H9 (cell line): ENCODE data around the gene GALNT4. TPM values are rescaled to one million over a fixed set of nuclear protein-coding genes. Genes with fewer than 3 reads are reported as not detected.

Experiments
- DNase-seq: peaks from one replicate; pipeline ENCODE4 v3.0.0-alpha.2; 2017
- H2AFZ ChIP-seq: one replicate; pipeline ENCODE4 v1.6.1; 2013; ENCODE audit warnings: mild to moderate bottlenecking, low read length, control low read depth, moderate library complexity
- H2AK5ac ChIP-seq: 2 replicates; pipeline ENCODE4 v1.6.1; 2013; ENCODE audit warnings: low read length, control low read depth, mixed read lengths; ENCODE audit not compliant: insufficient read length
- H2BK120ac ChIP-seq: one replicate; pipeline ENCODE4 v1.6.1; 2013; ENCODE audit warnings: low read depth, mild to moderate bottlenecking, low read length, control low read depth, inconsistent platforms; ENCODE audit not compliant: poor library complexity, severe bottlenecking
- H2BK12ac ChIP-seq: 2 replicates; pipeline ENCODE4 v1.6.1; 2013; ENCODE audit warnings: low read length, control low read depth, mixed read lengths, low read depth; ENCODE audit not compliant: insufficient read length
- H2BK15ac ChIP-seq: 2 replicates; pipeline ENCODE4 v1.6.1; 2013; ENCODE audit warnings: low read depth, low read length, control low read depth
- H2BK20ac ChIP-seq: one replicate; pipeline ENCODE4 v1.6.1; 2013; ENCODE audit warnings: low read depth, mild to moderate bottlenecking, low read length, control low read depth, inconsistent platforms; ENCODE audit not compliant: poor library complexity, severe bottlenecking
- H2BK5ac ChIP-seq: 2 replicates; pipeline ENCODE4 v1.6.1; 2013; ENCODE audit warnings: low read length, control low read depth, mixed read lengths; ENCODE audit not compliant: insufficient read length
- H3K14ac ChIP-seq: 2 replicates; pipeline ENCODE4 v1.6.1; 2013; ENCODE audit warnings: low read length, control low read depth; ENCODE audit not compliant: insufficient read depth
- H3K18ac ChIP-seq: 2 replicates; pipeline ENCODE4 v1.6.1; 2013; ENCODE audit warnings: low read depth, mild to moderate bottlenecking, mixed read lengths, low read length, control low read depth; ENCODE audit not compliant: insufficient read length
- H3K23ac ChIP-seq: 2 replicates; pipeline ENCODE4 v1.6.1; 2013; ENCODE audit warnings: low read length, control low read depth, mixed read lengths, low read depth; ENCODE audit not compliant: insufficient read length
- H3K23me2 ChIP-seq: 2 replicates; pipeline ENCODE4 v1.6.1; 2013; ENCODE audit warnings: low read depth, mild to moderate bottlenecking, mixed read lengths, low read length, control low read depth; ENCODE audit not compliant: insufficient read length, poor library complexity, severe bottlenecking
- H3K27ac ChIP-seq: 2 replicates; pipeline ENCODE4 v1.5.1; 2013; ENCODE audit warnings: low read length, control low read depth, mixed read lengths, low read depth; ENCODE audit not compliant: insufficient read length
- H3K27me3 ChIP-seq: 2 replicates; pipeline ENCODE4 v1.6.1; 2013; ENCODE audit warnings: low read length, control low read depth, inconsistent platforms; ENCODE audit not compliant: insufficient read depth
- H3K4ac ChIP-seq: 2 replicates; pipeline ENCODE4 v1.6.1; 2013; ENCODE audit warnings: low read depth, mild to moderate bottlenecking, control low read depth, inconsistent platforms, low read length, moderate library complexity
- H3K4me1 ChIP-seq: 2 replicates; pipeline ENCODE4 v1.6.1; 2013; ENCODE audit warnings: low read length, control low read depth, inconsistent platforms; ENCODE audit not compliant: insufficient read depth
- H3K4me2 ChIP-seq: 2 replicates; pipeline ENCODE4 v1.6.1; 2013; ENCODE audit warnings: low read length, control low read depth, mixed read lengths; ENCODE audit not compliant: insufficient read length, insufficient read depth
- H3K56ac ChIP-seq: 2 replicates; pipeline ENCODE4 v1.6.1; 2013; ENCODE audit warnings: low read depth, mild to moderate bottlenecking, mixed read lengths, low read length, control low read depth; ENCODE audit not compliant: insufficient read length
- H3K79me1 ChIP-seq: 2 replicates; pipeline ENCODE4 v1.6.1; 2013; ENCODE audit warnings: low read depth, mild to moderate bottlenecking, moderate library complexity, low read length, control low read depth, inconsistent platforms; ENCODE audit not compliant: insufficient read depth, poor library complexity, severe bottlenecking
- H3K79me2 ChIP-seq: 2 replicates; pipeline ENCODE4 v1.6.1; 2013; ENCODE audit warnings: low read length, control low read depth, inconsistent platforms; ENCODE audit not compliant: insufficient read depth
- H3K9ac ChIP-seq: 2 replicates; pipeline ENCODE4 v1.6.1; 2013; ENCODE audit warnings: low read length, control low read depth, mixed read lengths; ENCODE audit not compliant: insufficient read length; ENCODE audit errors: extremely low read depth
- H3K9me3 ChIP-seq: one replicate; pipeline ENCODE4 v1.6.1; 2013; ENCODE audit warnings: low read depth, low read length, inconsistent platforms; ENCODE audit not compliant: control insufficient read depth
- H3T11ph ChIP-seq: one replicate; pipeline ENCODE4 v1.6.1; 2013; ENCODE audit warnings: mild to moderate bottlenecking, low read length, control low read depth, inconsistent platforms
- H4K20me1 ChIP-seq: one replicate; pipeline ENCODE4 v1.6.1; 2013; ENCODE audit not compliant: control insufficient read depth, insufficient read length, insufficient read depth
- H4K5ac ChIP-seq: 2 replicates; pipeline ENCODE4 v1.6.1; 2013; ENCODE audit warnings: low read depth, mild to moderate bottlenecking, mixed read lengths, low read length, control low read depth; ENCODE audit not compliant: insufficient read length
- H4K8ac ChIP-seq: replicated peaks from 2 replicates; pipeline ENCODE4 v1.6.1; 2013; ENCODE audit warnings: low read length, control low read depth, mixed read lengths, low read depth; ENCODE audit not compliant: insufficient read length
- H4K91ac ChIP-seq: 2 replicates; pipeline ENCODE4 v1.6.1; 2013; ENCODE audit warnings: low read depth, mild to moderate bottlenecking, moderate library complexity, mixed read lengths, low read length, control low read depth; ENCODE audit not compliant: insufficient read length
- H3K27ac Mint-ChIP-seq, 3 experiments: 2 replicates in 2 of 3; 3 replicates in 1 of 3; pipeline ENCODE4 v1.8.0; 2020 to 2021; ENCODE audit warnings: mixed read lengths in 3 of 3, mild to moderate bottlenecking in 1 of 3, moderate library complexity in 1 of 3
- H3K27me3 Mint-ChIP-seq: 2 replicates; pipeline ENCODE4 v1.8.0; 2021; ENCODE audit warnings: low read depth, mild to moderate bottlenecking, moderate library complexity, mixed read lengths
- H3K36me3 Mint-ChIP-seq, 3 experiments: 2 replicates in 2 of 3; 3 replicates in 1 of 3; pipeline ENCODE4 v1.8.0; 2020 to 2021; ENCODE audit warnings: low read depth in 3 of 3, mixed read lengths in 3 of 3; ENCODE audit not compliant: insufficient read depth in 1 of 3
- H3K4me1 Mint-ChIP-seq, 2 experiments: 2 replicates each; pipeline ENCODE4 v1.8.0; 2020; ENCODE audit warnings: mixed read lengths in 2 of 2
- H3K4me3 Mint-ChIP-seq, 2 experiments: 2 replicates in 1 of 2; 3 replicates in 1 of 2; pipeline ENCODE4 v1.8.0; 2020 to 2021; ENCODE audit warnings: mild to moderate bottlenecking in 2 of 2, mixed read lengths in 2 of 2, moderate library complexity in 1 of 2
- H3K9me3 Mint-ChIP-seq, 2 experiments: 2 replicates in 1 of 2; 3 replicates in 1 of 2; pipeline ENCODE4 v1.8.0; 2020; ENCODE audit warnings: mild to moderate bottlenecking in 2 of 2, mixed read lengths in 2 of 2, moderate library complexity in 1 of 2
- CTCF ChIP-seq: fragments of 200-600 bp; sonication (generic); conservative IDR thresholded peaks from 3 replicates; pipeline ENCODE4 v1.8.0; 2021; ENCODE audit warnings: antibody characterized with exemption, mild to moderate bottlenecking
- WGBS: extraction: QIAGEN DNeasy Blood & Tissue Kit; methylation state at CpG from one replicate; pipeline ENCODE4 v1.1.7; 2013; ENCODE audit warnings: missing lambda C conversion rate, low lambda C conversion rate, mixed read lengths; ENCODE audit not compliant: insufficient read length; ENCODE audit errors: extremely low coverage; 5-methylcytosine and 5-hydroxymethylcytosine counted together
- total RNA-seq: library from RNA; stranded (reverse); gene quantifications from 2 replicates; pipeline ENCODE4 v1.2.1, GENCODE V29; 2021

The GALNT4 gene
- total RNA-seq, 1 experiment from 2014 or later = 3.1 TPM

GRCh38 chr12:89528434-89528833, 3.8 kb upstream of the GALNT4 start:
- H3K27me3 Mint-ChIP-seq = peaks cover 2% of the 10 kb centered on the region
- H3T11ph ChIP-seq = no peak overlapping the region
- no peak overlapping the region for H4K8ac ChIP-seq
- H3K9ac ChIP-seq = no peak overlapping the region
- H2BK20ac ChIP-seq = no peak overlapping the region
- H3K79me2 ChIP-seq = no peaks in the 10 kb centered on the region
- H3K4me3 Mint-ChIP-seq = peak overlapping the region in 1 of 2 experiments; percentile 18; a peak in 1 of 5 replicates
- DNase-seq = no peak
- TF ChIP-seq CTCF = no peak
- H3K23me2 ChIP-seq = peaks cover 10% of the 10 kb centered on the region
- no peak overlapping the region for H3K14ac ChIP-seq
- no peak overlapping the region for H2BK15ac ChIP-seq
- no peak overlapping the region for H4K91ac ChIP-seq
- no peak overlapping the region for H3K4me2 ChIP-seq
- H3K27me3 ChIP-seq = no peaks in the 10 kb centered on the region
- no peaks in the 10 kb centered on the region for H3K4me1 ChIP-seq
- no peaks in the 10 kb centered on the region for H3K9me3 ChIP-seq
- H3K4ac ChIP-seq = no peak overlapping the region
- H2BK12ac ChIP-seq = no peak overlapping the region
- no peak overlapping the region for H2BK120ac ChIP-seq
- H2BK5ac ChIP-seq = no peak overlapping the region
- no peaks in the 10 kb centered on the region for H3K9me3 Mint-ChIP-seq
- WGBS = no CpG with 5 or more reads among the region's 4 CpGs
- no peak overlapping the region for H3K23ac ChIP-seq
- no peaks in the 10 kb centered on the region for H3K79me1 ChIP-seq
- H2AFZ ChIP-seq = no peak overlapping the region
- no peak overlapping the region for H3K56ac ChIP-seq
- H3K4me1 Mint-ChIP-seq = peaks cover 7 to 9% of the 10 kb centered on the region in 2 experiments
- H2AK5ac ChIP-seq = no peak overlapping the region
- no peak overlapping the region for H3K18ac ChIP-seq
- no peak overlapping the region for H3K27ac ChIP-seq
- no peaks in the 10 kb centered on the region for H4K20me1 ChIP-seq
- no peak overlapping the region for H4K5ac ChIP-seq
- peaks cover 4 to 5% (median 5%) of the 10 kb centered on the region in 3 experiments; a peak in 6 of 7 replicates for H3K36me3 Mint-ChIP-seq
- no peak overlapping the region for H3K27ac Mint-ChIP-seq
